GDM1 (cell line): ENCODE results near the gene DAB1.

Experiments
- DNase-seq: peaks from one replicate; lab custom pipeline; 2025; lab: John Stamatoyannopoulos, UW

DAB1 gene

GRCh38 chr1:57067863-57068262 is 356.0 kb downstream of the DAB1 start:
- no peak for DNase-seq

DNA sequence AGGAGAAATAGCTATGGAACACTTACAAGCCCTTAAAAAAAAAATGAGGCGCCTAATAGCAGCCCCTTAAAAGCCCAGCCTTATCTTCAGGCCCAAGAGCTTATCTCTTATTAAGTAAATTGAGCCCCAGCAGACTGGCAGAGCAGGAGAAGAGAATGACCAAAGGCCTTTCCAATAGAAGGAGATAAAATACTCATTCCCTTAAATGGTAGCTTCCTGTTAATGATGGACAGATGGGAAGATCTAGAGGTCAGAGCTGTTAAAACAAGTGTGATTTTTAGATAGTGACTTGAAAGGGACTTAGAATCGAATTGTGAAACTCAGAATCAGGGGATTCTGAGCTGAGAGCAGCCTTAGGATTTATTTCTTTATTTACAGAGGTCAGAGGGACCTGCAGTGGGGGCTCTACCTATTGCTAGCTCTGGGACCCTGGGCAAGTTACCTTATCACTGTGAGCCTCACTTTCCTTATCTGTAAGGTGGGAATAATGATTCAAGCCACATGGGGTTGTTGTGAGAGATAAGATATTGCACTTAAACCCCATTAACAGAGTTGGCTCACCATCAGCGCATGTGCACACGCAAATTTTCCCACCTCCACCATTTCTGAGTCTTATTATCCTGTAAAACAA is 356.8 kb downstream of the DAB1 start:
- DNase-seq: no peak

DNA sequence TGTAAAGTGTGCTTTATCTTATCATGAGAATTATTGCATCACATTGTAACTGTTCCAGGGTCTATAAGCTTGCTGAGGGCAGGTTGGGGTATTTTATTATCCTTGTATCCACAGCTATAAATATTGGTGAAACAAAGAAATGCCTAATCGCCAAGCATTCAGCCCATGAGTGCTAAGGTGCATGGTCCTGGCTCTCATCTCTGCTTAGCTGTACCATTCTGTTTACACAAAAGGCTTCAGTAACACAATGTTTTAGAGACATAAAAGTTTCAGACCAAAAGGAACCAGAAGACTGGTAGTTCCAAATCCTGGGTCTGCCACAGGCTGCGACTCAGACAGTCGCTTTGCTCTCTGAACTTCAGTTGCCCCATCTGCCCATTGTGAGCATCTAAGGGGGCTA is 358.4 kb downstream of the DAB1 start:
- DNase-seq: no peak

GRCh38 chr1:57064379-57065140 is 359.3 kb downstream of the DAB1 start:
- no peak for DNase-seq

- DNase-seq: no peak
These were observed 360.3 kb downstream of the DAB1 start for GRCh38 chr1:57063406-57064125.

DNA sequence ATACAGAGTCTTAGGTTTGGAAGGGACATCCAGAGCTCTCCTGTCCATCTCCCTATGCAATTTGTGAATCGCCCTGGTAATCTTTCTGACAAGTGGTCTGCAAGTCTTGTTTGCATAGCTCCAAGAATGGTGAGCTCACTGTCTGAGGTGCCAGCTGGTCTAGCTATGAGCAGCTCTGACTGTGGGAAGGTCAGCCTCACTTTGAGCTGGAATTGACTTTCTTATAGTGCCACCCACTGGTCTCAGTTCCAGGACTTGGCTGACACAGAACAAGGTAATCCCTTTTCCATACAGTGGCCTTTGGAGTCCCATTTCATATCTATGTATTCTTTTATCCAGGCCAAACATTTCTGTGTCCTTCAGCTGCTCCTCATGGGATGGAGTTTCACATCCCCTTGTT is 362.5 kb downstream of the DAB1 start:
- DNase-seq: no peak

DNA sequence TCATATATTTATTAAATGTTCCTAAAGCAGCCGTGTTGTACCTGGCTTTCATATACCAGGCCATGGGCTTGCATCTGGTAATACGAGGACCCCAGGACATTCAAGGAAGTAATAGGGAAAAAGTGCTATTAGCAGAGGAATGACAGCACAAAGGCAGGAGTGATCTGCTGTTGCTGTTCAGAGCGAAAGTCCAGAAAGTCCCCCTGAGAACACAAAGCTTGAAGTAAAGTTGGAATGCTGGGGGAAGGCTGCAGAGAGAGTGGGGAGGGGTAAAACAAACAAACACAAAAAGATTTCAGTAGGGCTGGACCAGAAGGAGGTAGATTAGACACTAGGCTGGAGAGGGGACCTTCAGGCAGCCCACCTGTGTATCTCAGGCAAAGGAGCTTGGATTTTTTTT is 363.4 kb downstream of the DAB1 start:
- no peak for DNase-seq

DNA sequence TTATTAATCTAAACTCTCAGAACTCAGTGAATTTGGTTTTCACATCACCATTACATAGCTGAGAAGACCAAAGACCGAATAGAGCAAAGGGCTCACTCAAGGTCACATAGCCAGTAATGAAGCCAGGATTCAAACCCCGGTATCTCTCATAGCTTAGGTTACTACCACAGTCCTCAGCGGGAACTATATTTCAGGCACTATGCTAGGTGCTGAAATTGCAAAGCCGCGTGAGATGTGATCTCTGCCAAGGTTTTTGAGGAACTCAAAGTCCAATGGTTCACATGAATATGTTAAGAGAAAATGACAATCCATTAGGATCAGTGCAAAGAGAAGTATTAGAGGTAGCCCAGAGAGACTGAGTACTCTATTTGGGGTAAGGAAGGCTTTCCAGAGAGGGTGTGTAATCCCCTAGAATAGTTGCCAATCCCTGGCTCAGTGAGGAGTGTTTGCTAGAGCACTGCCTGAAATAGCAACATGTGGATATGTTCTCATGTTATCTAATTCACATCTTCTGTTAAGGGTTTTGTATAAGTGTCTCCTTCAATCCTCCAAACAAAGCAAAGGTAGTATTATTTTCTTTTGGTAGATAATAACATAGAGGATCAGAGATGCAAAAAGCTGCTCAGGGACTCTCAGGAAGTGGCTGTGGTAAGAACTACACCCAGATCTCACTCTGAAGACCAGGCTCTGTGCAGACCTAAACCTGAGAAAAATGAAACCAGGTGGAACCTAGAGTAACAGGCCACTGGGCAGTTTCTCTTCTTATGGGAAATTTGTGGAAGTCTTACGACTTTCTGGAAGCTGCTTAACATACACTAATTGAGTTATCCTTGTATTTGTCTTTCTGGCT is 365.0 kb downstream of the DAB1 start:
- DNase-seq: no peak

DNA sequence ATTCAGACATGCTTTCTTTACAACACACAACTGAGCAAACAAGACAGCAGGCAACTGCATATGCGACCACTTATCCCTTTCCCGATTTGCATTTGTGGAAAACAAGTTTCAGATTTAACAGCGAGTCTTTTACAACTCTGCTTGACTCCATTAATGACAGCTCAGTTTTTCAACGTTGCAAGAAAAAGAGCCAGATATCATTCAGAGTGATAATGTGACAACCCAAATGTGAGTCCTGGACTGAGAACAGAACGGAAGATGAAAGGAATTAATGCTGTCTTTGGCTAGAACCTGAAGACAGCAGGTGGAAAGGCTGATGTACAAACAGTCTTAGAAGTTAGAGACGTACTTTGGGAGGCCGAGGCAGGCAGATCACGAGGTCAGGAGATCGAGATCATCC is 375.0 kb downstream of the DAB1 start:
- no peak for DNase-seq

- DNase-seq: no peak
These were observed 377.4 kb downstream of the DAB1 start for GRCh38 chr1:57046462-57046861.

DNA sequence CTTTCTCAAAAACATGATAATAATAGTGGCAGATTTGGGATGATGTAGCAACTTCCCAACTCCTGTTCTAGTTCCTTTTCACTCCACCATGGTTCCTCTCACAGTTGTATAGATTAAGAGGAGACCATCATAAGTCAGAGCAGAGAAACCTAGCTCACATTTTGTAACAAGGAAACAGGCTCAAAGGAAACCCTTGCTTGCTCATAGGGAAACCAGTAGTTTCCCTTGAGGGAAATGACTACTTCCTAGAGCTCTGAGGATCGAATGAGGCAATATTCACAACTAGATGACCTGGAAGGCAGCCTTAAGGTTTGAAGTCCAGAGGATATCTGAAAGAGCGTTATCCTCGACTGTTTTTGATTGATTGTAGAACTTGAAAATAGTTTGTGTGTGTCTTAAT is 382.0 kb downstream of the DAB1 start:
- DNase-seq: no peak

DNA sequence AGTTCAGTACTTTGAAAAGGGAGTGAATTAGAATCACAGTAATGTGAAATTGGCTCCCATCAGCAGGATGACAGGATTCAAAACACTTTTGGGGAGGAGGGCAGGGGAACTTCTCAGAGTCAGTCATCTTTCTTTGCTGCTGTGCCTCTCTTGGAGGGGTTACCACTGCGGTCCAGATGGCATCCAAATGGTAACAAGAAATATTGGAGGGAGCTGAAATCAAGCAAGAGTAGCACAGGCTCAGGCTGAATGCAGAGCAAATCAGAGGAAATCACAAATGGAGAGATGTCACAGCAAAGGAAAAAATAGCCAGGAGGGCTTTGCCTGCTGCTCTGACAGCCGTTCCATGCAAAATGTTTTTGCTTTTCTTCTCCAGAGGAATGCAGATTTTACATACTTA is 383.0 kb downstream of the DAB1 start:
- DNase-seq: no peak

DNA sequence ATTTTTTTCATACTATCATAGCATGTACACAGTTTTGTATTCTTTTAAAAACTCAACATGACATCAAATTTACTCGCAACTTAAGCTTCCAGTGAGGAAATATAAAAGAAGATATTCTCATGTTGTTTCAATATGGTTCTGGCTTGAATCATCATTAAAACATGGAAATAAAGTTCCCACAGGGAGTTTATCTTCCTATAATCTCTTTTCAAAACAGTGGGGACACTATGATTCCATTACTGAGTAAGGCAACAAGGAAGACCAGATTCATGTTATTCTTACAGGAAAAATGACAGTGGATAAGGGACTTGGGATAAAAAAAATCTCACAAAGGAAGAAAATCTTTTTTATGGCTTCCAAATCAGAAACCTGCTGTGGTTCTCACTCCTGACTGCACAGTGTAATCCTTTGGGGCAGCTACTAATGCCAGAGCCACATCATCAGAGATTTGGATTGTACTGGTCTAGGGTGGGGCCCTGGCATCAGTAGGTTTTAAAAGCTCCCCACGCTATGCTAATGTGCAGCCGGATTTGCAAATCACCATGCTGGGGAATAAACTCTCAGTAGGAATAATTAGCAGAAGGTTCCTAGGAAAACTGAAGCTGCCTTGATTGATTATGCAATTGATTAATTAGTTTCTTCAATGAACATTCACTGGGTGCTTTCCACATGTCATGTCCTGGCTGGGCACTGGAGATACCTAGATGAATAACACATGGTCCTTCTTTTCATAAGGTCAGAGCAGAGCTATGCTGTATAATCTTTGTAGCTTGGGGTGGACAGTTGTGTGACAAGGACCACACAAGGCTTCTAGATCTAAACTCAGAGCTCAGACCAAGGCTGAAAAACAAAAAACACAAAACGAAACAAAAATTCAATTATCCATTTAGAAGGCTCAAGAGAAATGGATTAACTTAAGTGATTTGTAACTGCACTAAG is 386.9 kb downstream of the DAB1 start:
- no peak for DNase-seq

DNA sequence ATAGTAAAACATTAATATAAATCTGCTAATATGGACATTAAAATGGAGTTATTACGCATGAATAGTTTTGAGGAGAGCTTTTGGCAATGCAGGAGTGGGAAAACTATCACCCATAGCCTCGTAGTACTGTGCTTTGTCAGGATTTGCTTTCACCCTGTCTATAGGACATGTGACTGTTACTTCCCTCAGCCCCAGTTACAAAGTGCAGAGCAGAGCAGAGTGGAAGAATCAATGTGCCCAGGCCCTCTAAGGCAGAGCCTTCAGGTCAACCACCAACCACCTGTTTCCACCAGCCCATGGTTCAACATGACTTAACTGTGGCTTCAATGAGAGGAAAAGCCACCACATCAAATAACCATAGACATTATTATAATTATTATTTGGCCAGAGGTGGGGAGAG is 389.1 kb downstream of the DAB1 start:
- DNase-seq: no peak

DNA sequence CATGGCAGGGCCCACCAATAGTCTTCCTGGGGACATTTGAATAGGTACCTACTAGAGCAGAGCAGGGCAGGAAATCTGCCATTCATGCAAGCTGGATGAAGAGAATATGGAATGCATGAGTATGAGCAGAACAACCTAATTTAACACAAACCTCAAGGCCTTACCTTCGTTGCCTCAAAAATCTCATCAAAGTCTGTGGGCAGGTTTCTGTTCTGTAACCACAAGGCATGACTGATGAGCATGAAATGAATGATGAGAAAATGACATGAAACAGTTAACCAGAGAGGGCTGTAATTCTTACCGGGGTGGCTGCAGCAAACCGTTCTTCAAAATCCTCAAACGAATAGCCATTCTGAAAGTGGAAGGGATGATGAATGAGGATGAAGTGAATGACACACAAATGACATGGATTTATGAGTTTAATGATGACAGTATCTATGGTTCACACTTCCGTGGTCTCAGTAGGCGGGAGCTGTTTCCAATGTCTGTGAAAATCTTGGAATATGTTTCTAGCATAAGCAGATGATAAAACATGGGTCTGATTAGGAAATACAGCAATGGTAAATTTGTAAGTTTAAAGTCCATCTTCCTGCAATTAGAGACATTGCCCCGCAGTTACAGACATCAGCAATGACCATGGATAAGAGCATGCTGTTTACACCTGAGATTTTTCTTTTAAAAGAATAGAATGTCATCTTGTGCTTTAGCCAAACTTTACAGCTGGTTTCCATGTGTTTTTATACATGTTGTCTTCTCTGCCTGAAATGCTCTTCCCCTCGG is 390.4 kb downstream of the DAB1 start:
- DNase-seq: no peak

DNA sequence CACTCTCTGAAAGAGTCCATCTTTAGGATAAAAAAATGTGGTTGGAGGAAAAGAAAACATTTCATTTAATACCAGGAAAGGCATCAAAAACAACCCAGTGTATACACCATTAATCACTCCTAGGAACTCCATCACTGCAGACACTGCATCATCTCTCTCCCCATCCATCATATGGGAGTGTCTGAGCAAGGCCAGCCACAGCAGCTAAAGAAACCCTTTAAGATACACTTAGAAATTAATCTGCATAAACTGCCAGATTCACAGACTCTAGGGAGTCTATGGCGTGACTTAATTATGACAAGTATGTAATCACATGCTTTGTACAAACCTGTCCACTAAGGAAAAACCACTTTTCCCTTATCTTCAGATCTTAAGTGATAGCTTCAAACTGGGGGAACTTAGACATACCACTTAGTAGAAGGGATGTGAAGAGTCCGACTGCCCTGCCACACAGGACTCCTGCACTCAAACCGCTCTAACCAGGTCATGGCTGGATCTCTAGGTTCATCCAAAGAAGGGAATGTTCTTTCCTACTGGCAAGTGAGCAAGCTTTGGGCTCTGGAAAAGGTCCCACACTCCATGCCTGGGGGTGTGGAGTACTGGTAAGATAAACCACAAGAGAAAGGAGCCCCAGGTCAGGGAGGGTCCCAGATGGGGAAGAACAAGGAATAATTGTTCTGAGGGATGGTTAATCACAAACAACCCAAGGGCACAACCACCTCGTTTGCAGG is 397.1 kb downstream of the DAB1 start:
- no peak for DNase-seq

DNA sequence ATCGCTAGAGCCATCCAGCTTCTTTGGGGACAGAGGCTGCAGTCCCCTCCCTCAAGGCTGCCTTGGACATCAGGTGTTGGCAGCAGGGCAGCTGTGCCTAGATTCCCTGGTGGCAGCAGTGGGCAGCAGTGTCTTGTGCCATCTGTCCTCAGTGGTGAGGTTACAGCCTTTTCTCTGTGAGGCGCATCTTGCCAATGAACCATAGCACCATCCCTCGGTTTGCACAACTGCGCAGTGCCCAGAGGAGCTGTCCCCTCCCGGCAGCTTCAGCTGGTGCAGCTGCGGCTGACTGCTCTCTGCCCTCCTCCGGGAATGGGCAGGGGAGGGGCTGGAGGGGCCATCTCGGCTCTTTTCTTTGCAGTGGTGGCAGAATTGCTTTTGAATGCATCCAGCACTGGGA is 399.0 kb downstream of the DAB1 start:
- no peak for DNase-seq

DNA sequence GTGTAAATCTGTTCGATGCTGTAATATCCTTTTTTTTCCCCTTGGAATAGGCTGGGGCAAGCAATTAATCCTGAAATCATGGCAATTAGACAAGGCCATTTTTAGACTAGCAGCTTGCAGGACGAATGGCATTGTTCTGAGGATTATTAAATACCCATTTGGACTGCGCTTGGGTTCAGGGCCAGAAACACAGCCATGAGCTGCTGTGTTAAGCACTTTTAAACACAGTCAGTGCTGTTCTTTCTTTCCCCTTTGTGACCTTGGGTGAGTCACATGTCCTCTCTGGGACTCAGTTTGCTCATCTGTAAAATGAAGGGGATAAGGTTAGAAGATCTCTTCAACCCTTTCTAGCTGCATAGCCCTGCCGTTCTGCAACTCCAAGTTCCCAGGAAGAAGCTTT is 399.4 kb downstream of the DAB1 start:
- no peak for DNase-seq

DNA sequence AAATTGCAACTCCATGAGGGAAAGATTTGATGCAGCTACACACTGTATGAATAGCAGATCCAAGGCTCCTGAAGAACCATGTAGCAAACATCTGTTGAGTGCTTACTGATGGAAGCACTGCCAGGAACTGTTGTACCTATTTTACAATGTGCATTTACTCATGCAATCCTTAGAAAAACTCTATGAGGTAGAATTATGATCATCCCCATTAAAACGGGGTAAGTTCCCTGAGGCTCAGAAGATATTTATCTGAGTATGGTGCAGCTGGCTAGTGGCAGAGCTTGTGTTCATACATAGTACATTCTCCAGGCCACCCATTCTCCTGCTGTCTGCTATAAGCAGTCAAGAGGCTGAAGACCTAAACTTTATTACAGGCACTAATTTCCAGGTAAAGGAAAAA is 403.6 kb downstream of the DAB1 start:
- DNase-seq: no peak
